Testis (tissue), 3 donors: ENCODE data around the gene SLC9A8. TPM values are rescaled to one million over a fixed set of nuclear protein-coding genes. Genes with fewer than 3 reads are reported as not detected.

Experiments
- DNase-seq: peaks from one replicate; pipeline ENCODE4 v3.0.0-alpha.2; 2019
- H3K27ac ChIP-seq, 2 donors: fragments of 200-600 bp; sonication (generic); one replicate each; pipeline ENCODE4 v1.5.1; 2019
- H3K27me3 ChIP-seq: fragments of 200-600 bp; sonication (generic); one replicate; pipeline ENCODE4 v1.5.1; 2019
- H3K36me3 ChIP-seq: fragments of 200-600 bp; sonication (generic); one replicate; pipeline ENCODE4 v1.5.1; 2017; ENCODE audit warnings: low read depth; ENCODE audit errors: missing control alignments
- H3K4me1 ChIP-seq: fragments of 200-600 bp; sonication (generic); one replicate; pipeline ENCODE4 v1.5.1; 2019
- H3K4me3 ChIP-seq, 2 donors: fragments of 200-600 bp; sonication (generic); one replicate each; pipeline ENCODE4 v1.5.1; 2017 to 2019
- H3K9me3 ChIP-seq: fragments of 200-600 bp; sonication (generic); one replicate; pipeline ENCODE4 v1.5.1; 2017
- POLR2A ChIP-seq: fragments of 450-650 bp; IDR thresholded peaks from one replicate; pipeline ENCODE4 v1.6.1; 2017; ENCODE audit warnings: antibody characterized with exemption, mild to moderate bottlenecking, moderate library complexity
- WGBS, 2 donors: methylation state at CpG; one replicate each; pipeline ENCODE4 v1.1.5; 2018; 5-methylcytosine and 5-hydroxymethylcytosine counted together
- intact Hi-C: fragments of 100-400 bp; cut with DNase I; formaldehyde crosslinking; loops from one replicate; pipeline ENCODE4 v1.15.1; 2023; ENCODE audit warnings: low total_unique reads
- polyA plus RNA-seq: library from polyadenylated mRNA; stranded (reverse); fragments of 350-450 nt; fragmentation: Illumina TruSeq; extraction: RNeasy Lipid Tissue Mini Kit (QIAGEN cat#74804); gene quantifications from one replicate; pipeline ENCODE4 v1.2.3, GENCODE V29; 2014; ENCODE audit warnings: low read depth, low replicate concordance; ENCODE audit not compliant: insufficient read depth
- total RNA-seq, 2 donors: library from RNA; depleted of rRNA; stranded (reverse); fragments of >200 nt; gene quantifications; one replicate each; pipeline ENCODE4 v1.2.3, GENCODE V29; 2016
- TF ChIP-seq, protein P1 (sequence below), 3 experiments: fragments of 450-650 bp in 2 of 3; fragments of 200-600 bp in 1 of 3; sonication (generic) in 1 of 3; IDR thresholded peaks; one replicate each; pipeline ENCODE4 v1.5.1; 2016 to 2019; ENCODE audit warnings: antibody characterized with exemption in 3 of 3, mild to moderate bottlenecking in 2 of 3, moderate library complexity in 1 of 3

Gene SLC9A8
- total and polyA plus RNA-seq, 3 donors from 2014 or later, result 21.3 to 33.0 (median 32.7) TPM

DNA sequence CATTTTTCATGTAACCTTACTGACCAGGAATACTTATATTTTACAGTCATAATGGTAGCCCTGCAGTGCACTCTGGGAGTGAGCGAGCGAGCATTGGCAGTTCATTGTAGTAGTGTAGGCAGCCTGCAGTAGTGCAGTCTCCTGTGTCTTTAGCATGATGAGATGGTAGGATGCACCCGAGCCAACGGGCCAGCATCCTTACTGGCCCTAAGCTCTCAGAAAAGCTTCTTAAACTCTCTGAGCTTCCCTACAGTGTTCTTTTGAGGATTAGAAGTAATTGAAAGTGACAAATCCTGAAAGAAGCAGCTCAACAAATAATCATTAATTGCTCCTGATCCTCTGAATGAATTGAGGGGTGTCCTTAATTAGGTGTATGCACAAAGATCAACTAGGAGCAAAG is 20.9 kb downstream of the SLC9A8 start:
- peaks cover 27% of the 10 kb centered on the region for H3K4me1 ChIP-seq
- DNase-seq, result no peak
- no peak overlapping the region for H3K4me3 ChIP-seq
- TF ChIP-seq, protein P1, sequence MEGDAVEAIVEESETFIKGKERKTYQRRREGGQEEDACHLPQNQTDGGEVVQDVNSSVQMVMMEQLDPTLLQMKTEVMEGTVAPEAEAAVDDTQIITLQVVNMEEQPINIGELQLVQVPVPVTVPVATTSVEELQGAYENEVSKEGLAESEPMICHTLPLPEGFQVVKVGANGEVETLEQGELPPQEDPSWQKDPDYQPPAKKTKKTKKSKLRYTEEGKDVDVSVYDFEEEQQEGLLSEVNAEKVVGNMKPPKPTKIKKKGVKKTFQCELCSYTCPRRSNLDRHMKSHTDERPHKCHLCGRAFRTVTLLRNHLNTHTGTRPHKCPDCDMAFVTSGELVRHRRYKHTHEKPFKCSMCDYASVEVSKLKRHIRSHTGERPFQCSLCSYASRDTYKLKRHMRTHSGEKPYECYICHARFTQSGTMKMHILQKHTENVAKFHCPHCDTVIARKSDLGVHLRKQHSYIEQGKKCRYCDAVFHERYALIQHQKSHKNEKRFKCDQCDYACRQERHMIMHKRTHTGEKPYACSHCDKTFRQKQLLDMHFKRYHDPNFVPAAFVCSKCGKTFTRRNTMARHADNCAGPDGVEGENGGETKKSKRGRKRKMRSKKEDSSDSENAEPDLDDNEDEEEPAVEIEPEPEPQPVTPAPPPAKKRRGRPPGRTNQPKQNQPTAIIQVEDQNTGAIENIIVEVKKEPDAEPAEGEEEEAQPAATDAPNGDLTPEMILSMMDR (IDR thresholded peaks at IDR 0.05), result no peak
- no peak for TF ChIP-seq POLR2A
- 95 to 97% methylated on average over 4 of the region's 4 CpGs for WGBS, 2 donors
- no peaks in the 10 kb centered on the region for H3K9me3 ChIP-seq
- intact Hi-C loops, result no loop called here
- no peaks in the 10 kb centered on the region for H3K36me3 ChIP-seq
- no peaks in the 10 kb centered on the region for H3K27me3 ChIP-seq
- no peak overlapping the region for H3K27ac ChIP-seq

DNA sequence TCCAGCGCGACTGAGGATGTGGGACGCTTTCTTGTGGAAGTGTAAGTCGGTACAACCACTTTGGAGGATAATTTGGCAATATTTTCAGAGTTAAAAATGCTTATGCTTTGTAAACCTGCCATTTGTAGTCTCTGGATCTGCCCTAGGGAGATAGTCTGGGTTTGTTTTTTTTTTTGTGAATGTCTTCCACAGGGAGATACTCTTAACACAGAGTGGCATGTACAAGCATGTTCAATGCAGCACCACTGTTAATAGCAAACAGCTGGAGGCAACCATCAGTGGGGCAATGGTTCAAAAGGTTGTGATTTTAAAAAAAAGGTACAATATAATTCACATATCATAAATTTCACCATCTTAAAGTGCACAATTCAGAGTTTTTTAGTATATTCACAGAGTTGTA is 22.4 kb downstream of the SLC9A8 start:
- peaks cover 30% of the 10 kb centered on the region for H3K4me1 ChIP-seq
- no peak overlapping the region for H3K4me3 ChIP-seq
- no peak for DNase-seq
- 64 to 73% methylated on average over 4 of the region's 4 CpGs for WGBS, 2 donors
- intact Hi-C loops, result no loop called here
- no peaks in the 10 kb centered on the region for H3K9me3 ChIP-seq
- H3K36me3 ChIP-seq, result no peaks in the 10 kb centered on the region
- TF ChIP-seq, protein P1 (IDR thresholded peaks at IDR 0.05), result no peak
- TF ChIP-seq POLR2A, result no peak
- no peaks in the 10 kb centered on the region for H3K27me3 ChIP-seq
- H3K27ac ChIP-seq, result no peak overlapping the region

DNA sequence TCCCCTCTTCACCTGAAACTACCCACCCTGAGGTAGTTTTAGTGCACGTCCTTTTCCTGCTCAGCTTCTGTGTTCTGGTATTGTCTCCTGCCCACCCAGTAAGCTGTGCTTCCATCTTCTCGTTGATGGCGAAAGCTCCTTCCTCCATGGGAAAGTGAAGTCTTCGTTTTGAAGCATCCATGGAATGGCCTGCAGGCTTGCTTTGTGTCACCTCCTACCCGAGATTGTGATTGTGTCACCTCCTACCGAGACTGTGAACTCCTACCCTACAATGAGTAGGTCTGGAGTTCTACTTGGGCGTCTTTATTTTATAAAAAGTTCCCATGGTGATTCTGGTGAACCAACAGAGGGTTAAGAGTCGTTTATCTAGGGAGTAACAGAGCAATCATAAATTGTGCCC is 25.9 kb downstream of the SLC9A8 start:
- intact Hi-C loops, result no loop called here
- H3K27ac ChIP-seq, result no peak overlapping the region
- H3K36me3 ChIP-seq, result no peaks in the 10 kb centered on the region
- H3K27me3 ChIP-seq, result no peaks in the 10 kb centered on the region
- no peak for DNase-seq
- TF ChIP-seq, protein P1 (IDR thresholded peaks at IDR 0.05), result no peak
- TF ChIP-seq POLR2A, result no peak
- H3K4me3 ChIP-seq, result no peak overlapping the region
- WGBS, 2 donors, result 71 to 81% methylated on average over 8 of the region's 8 CpGs
- no peaks in the 10 kb centered on the region for H3K9me3 ChIP-seq
- H3K4me1 ChIP-seq, result peaks cover 17% of the 10 kb centered on the region

DNA sequence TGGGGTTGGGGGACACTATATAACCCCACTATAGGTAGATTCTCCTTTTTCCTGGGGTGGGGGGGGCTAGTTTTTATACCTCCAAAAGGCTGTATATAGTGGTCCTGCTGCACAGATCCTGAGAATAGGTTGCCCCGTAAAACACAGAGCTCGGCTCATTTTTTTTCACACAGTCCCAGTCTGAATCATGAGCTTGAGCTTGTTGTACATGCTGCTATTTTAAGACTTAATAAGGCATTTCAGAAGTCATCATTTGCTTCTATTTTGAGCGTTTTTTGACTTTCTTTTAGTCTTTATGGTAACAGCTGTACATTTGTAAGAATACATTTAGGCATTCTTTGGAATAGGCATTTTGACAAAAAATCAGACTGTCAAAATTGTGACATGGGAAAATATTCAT is 30.5 kb downstream of the SLC9A8 start:
- intact Hi-C loops, result no loop called here
- WGBS, 2 donors, result 55 to 68% methylated on average over 3 of the region's 3 CpGs
- H3K4me3 ChIP-seq, result no peak overlapping the region
- no peak overlapping the region for H3K27ac ChIP-seq
- no peaks in the 10 kb centered on the region for H3K9me3 ChIP-seq
- no peaks in the 10 kb centered on the region for H3K27me3 ChIP-seq
- no peak for DNase-seq
- no peak for TF ChIP-seq POLR2A
- TF ChIP-seq, protein P1 (IDR thresholded peaks at IDR 0.05), result no peak
- H3K4me1 ChIP-seq, result peaks cover 7% of the 10 kb centered on the region
- H3K36me3 ChIP-seq, result no peaks in the 10 kb centered on the region

DNA sequence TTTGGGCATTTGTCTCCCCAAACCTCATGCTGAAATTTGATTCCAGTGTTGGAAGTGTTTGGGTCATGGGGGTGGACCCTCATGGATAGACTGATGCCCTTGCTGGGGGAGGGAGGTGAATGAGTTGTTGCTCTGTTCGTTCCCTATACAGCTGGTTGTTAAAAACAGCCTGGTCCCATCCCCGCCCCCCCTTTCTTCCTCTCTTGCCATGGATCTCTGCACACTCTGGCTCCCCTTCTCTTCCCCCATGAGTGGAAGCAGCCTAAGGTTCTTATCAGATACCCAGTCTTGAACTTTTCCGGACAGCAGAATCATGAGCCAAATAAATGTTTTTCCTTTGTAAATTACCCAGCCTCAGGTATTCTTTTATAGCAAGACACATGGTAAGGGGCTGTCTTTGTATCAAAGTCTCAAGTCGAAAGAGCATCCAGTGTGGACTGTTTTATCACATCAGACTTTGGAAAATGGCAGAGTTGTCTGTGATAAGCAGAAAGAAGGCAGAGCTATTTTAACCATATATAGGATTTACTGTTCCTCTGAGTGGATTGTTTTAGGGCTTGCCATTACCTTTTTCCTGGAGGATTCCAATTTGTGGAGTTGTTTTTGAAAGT is 31.2 kb downstream of the SLC9A8 start:
- Histone ChIP-seq H3K36me3 (no peaks in the 10 kb centered on the region), H3K9me3 (no peaks in the 10 kb centered on the region), H3K27ac (no peak overlapping the region), H3K27me3 (no peaks in the 10 kb centered on the region), H3K4me3 (no peak overlapping the region), H3K4me1 (peaks cover 7% of the 10 kb centered on the region)
- WGBS, 2 donors, result 61 to 71% methylated on average over 4 of the region's 4 CpGs
- TF ChIP-seq POLR2A, result no peak
- TF ChIP-seq, protein P1 (IDR thresholded peaks at IDR 0.05), result no peak
- DNase-seq, result no peak
- intact Hi-C loops, result no loop called here
